ENCODE data around the gene SRC. TPM values are rescaled to one million over a fixed set of nuclear protein-coding genes. Genes with fewer than 3 reads are reported as not detected.

The SRC gene
- total RNA-seq, 4 donors from 2014 or later = 87.0 to 155 (median 130) TPM

- Histone ChIP-seq H3K4me3 (no peak overlapping the region), H3K27ac (peak overlapping the region; percentile 20 to 77 (median 40)), H3K4me1 (peaks cover under 1 to 43% (median 20%) of the 10 kb centered on the region in 4 donors), H3K27me3 (no peaks in the 10 kb centered on the region), H3K9me3 (no peaks in the 10 kb centered on the region), H3K36me3 (peaks cover 0 to 4% (median 0%) of the 10 kb centered on the region in 4 donors)
- intact Hi-C loops (cut with DNase I; ENCODE audit: low total_unique reads) (no loop called here), in situ Hi-C loops (cut with MboI; ENCODE audit: low pct_ligation_motif_present in 1 of 4, low pct_unique_long_range_greater_than_20kb in 1 of 4, low sequenced_read_pairs in 3 of 4) (no loop called here)
- TF ChIP-seq, protein P1, sequence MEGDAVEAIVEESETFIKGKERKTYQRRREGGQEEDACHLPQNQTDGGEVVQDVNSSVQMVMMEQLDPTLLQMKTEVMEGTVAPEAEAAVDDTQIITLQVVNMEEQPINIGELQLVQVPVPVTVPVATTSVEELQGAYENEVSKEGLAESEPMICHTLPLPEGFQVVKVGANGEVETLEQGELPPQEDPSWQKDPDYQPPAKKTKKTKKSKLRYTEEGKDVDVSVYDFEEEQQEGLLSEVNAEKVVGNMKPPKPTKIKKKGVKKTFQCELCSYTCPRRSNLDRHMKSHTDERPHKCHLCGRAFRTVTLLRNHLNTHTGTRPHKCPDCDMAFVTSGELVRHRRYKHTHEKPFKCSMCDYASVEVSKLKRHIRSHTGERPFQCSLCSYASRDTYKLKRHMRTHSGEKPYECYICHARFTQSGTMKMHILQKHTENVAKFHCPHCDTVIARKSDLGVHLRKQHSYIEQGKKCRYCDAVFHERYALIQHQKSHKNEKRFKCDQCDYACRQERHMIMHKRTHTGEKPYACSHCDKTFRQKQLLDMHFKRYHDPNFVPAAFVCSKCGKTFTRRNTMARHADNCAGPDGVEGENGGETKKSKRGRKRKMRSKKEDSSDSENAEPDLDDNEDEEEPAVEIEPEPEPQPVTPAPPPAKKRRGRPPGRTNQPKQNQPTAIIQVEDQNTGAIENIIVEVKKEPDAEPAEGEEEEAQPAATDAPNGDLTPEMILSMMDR (IDR thresholded peaks at IDR 0.05) = no peak
- TF ChIP-seq EP300 (IDR thresholded peaks at IDR 0.05; ENCODE audit: low read depth) = no peak
- no peak for TF ChIP-seq POLR2AphosphoS5 (IDR thresholded peaks at IDR 0.05)
- TF ChIP-seq POLR2A (IDR thresholded peaks at IDR 0.05) = no peak
- no peak for DNase-seq
- WGBS, 2 donors (ENCODE audit: low coverage in 1 of 2) = 69 to 82% methylated on average over 2 of the region's 2 CpGs
Observed at GRCh38 chr20:37302981-37303380, 43.0 kb upstream of the SRC start.

DNA sequence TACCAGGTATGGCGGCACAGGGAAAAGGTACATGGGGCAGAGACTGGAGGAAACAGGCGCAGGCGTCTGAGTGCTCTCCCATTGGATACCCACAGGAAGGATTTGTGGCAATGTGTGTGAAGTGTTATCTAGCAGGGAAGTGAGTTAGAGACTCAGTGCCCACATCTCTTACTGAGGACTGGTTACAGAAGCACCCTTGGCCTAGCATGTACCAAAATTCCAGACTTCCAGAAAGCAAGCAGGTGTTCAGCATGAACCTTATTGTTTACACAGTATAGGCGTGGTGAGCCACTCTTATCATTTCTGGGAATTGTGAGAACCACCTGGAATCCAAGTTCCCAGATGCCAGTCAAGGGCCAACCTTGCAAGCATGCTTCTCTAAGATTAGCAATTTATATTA is 42.3 kb upstream of the SRC start:
- DNase-seq = no peak
- intact Hi-C loops (cut with DNase I; ENCODE audit: low total_unique reads) (no loop called here), in situ Hi-C loops (cut with MboI; ENCODE audit: low pct_ligation_motif_present in 1 of 4, low pct_unique_long_range_greater_than_20kb in 1 of 4, low sequenced_read_pairs in 3 of 4) (no loop called here)
- 52 to 100% methylated on average over 1 to 4 of the region's 4 CpGs for WGBS, 2 donors (ENCODE audit: low coverage in 1 of 2)
- Histone ChIP-seq H3K27ac (peak overlapping the region; percentile 20 to 77 (median 40)), H3K4me1 (peaks cover 0 to 50% (median 23%) of the 10 kb centered on the region in 4 donors), H3K9me3 (no peaks in the 10 kb centered on the region), H3K4me3 (no peak overlapping the region), H3K27me3 (no peaks in the 10 kb centered on the region), H3K36me3 (peaks cover 0 to 4% (median 0%) of the 10 kb centered on the region in 4 donors)
- TF ChIP-seq, protein P1 (IDR thresholded peaks at IDR 0.05) = no peak
- TF ChIP-seq POLR2AphosphoS5 (IDR thresholded peaks at IDR 0.05) = peak in 1 of 3 donors; percentile 13

GRCh38 chr20:37305079-37305478 is 40.9 kb upstream of the SRC start:
- H3K27ac ChIP-seq = peak overlapping the region in 3 of 4 donors; percentile 16 to 51 (median 36)
- intact Hi-C loops (cut with DNase I; ENCODE audit: low total_unique reads) = no loop called here

DNA sequence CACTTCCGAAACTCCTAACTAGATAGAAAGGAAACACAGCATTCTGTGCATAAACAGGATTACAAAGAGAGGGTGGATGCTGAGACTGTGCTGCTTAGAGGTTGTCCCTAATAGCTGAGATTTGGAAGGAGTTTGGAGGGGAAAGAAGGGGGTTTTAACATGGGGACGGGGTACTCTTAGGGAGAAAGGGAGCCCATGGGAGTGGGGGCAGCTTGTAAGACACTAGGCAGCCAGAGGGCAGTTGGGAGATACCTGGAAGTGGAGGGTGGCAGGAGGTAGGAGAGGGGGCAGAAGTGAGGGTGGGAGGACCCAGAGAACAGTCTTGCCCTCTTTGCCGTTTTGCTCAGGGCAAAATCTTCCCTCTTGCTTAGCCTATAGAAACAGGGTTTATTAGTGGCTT is 40.1 kb upstream of the SRC start:
- DNase-seq = no peak
- intact Hi-C loops (cut with DNase I; ENCODE audit: low total_unique reads) = no loop called here
- peak overlapping the region in 1 of 4 donors; percentile 51 for H3K27ac ChIP-seq

More at GRCh38 chr20:37305079-37305478, 40.9 kb upstream of the SRC start:
- Histone ChIP-seq H3K9me3 (no peaks in the 10 kb centered on the region), H3K4me3 (no peak overlapping the region), H3K4me1 (peaks cover 0 to 55% (median 31%) of the 10 kb centered on the region in 4 donors), H3K27me3 (no peaks in the 10 kb centered on the region), H3K36me3 (peaks cover 0 to 4% (median 0%) of the 10 kb centered on the region in 4 donors)
- 69 to 72% methylated on average over 5 to 6 of the region's 6 CpGs for WGBS, 2 donors (ENCODE audit: low coverage in 1 of 2)
- in situ Hi-C loops (cut with MboI; ENCODE audit: low pct_ligation_motif_present in 1 of 4, low pct_unique_long_range_greater_than_20kb in 1 of 4, low sequenced_read_pairs in 3 of 4) = no loop called here
- DNase-seq = no peak
- TF ChIP-seq POLR2AphosphoS5 (IDR thresholded peaks at IDR 0.05) = no peak

GRCh38 chr20:37308086-37309050 is 37.6 kb upstream of the SRC start:
- Histone ChIP-seq H3K4me3 (no peak overlapping the region), H3K27ac (peak overlapping the region; percentile 46 to 76 (median 54)), H3K9me3 (no peaks in the 10 kb centered on the region), H3K36me3 (no peaks in the 10 kb centered on the region), H3K27me3 (no peaks in the 10 kb centered on the region), H3K4me1 (peaks cover 0 to 72% (median 35%) of the 10 kb centered on the region in 4 donors)
- 59% methylated on average over 8 of the region's 8 CpGs; no CpG with 5 or more reads in 1 of the 2 donors for WGBS, 2 donors (ENCODE audit: low coverage in 1 of 2)
- DNase-seq = no peak
- intact Hi-C loops (cut with DNase I; ENCODE audit: low total_unique reads) (no loop called here), in situ Hi-C loops (cut with MboI; ENCODE audit: low pct_ligation_motif_present in 1 of 4, low pct_unique_long_range_greater_than_20kb in 1 of 4, low sequenced_read_pairs in 3 of 4) (no loop called here)
- TF ChIP-seq POLR2A (IDR thresholded peaks at IDR 0.05) = no peak
- no peak for TF ChIP-seq EP300 (IDR thresholded peaks at IDR 0.05; ENCODE audit: low read depth)
- TF ChIP-seq, protein P1 (IDR thresholded peaks at IDR 0.05) = no peak
- no peak for TF ChIP-seq POLR2AphosphoS5 (IDR thresholded peaks at IDR 0.05)

More for the DNA sequence above, 40.1 kb upstream of the SRC start:
- 77 to 79% methylated on average over 2 to 3 of the region's 3 CpGs for WGBS, 2 donors (ENCODE audit: low coverage in 1 of 2)
- in situ Hi-C loops (cut with MboI; ENCODE audit: low pct_ligation_motif_present in 1 of 4, low pct_unique_long_range_greater_than_20kb in 1 of 4, low sequenced_read_pairs in 3 of 4) = no loop called here
- Histone ChIP-seq H3K4me1 (peaks cover 0 to 54% (median 32%) of the 10 kb centered on the region in 4 donors), H3K27me3 (no peaks in the 10 kb centered on the region), H3K4me3 (no peak overlapping the region), H3K9me3 (no peaks in the 10 kb centered on the region), H3K36me3 (peaks cover 0 to 4% (median 0%) of the 10 kb centered on the region in 4 donors)
- TF ChIP-seq EP300 (IDR thresholded peaks at IDR 0.05; ENCODE audit: low read depth) = no peak
- TF ChIP-seq POLR2AphosphoS5 (IDR thresholded peaks at IDR 0.05) = no peak
- TF ChIP-seq POLR2A (IDR thresholded peaks at IDR 0.05) = no peak
